BE2C (cell line): ENCODE results near the gene COL25A1.

ENCODE experiments used
- DNase-seq: peaks from one replicate; pipeline ENCODE4 v3.0.0-alpha.2; 2020
- H3K27me3 ChIP-seq: fragments of 250-450 bp; sonication (Bioruptor Pico); 2 replicates; pipeline ENCODE4 v1.5.1; 2020; ENCODE audit warnings: mild to moderate bottlenecking
- H3K36me3 ChIP-seq: fragments of 250-450 bp; sonication (Bioruptor Pico); 2 replicates; pipeline ENCODE4 v1.5.1; 2020; ENCODE audit warnings: mild to moderate bottlenecking
- H3K4me1 ChIP-seq: fragments of 250-450 bp; sonication (Bioruptor Pico); 2 replicates; pipeline ENCODE4 v1.5.1; 2020
- H3K4me3 ChIP-seq: 2 replicates; pipeline ENCODE4 v1.5.1; 2011; ENCODE audit warnings: low read depth, low read length
- H3K9me3 ChIP-seq: fragments of 250-450 bp; sonication (Bioruptor Pico); 2 replicates; pipeline ENCODE4 v1.5.1; 2020
- TF ChIP-seq, protein P1 (sequence below): IDR thresholded peaks from 2 replicates; pipeline ENCODE4 v1.5.1; 2012; ENCODE audit warnings: mild to moderate bottlenecking, low read depth, low read length

Gene COL25A1

DNA sequence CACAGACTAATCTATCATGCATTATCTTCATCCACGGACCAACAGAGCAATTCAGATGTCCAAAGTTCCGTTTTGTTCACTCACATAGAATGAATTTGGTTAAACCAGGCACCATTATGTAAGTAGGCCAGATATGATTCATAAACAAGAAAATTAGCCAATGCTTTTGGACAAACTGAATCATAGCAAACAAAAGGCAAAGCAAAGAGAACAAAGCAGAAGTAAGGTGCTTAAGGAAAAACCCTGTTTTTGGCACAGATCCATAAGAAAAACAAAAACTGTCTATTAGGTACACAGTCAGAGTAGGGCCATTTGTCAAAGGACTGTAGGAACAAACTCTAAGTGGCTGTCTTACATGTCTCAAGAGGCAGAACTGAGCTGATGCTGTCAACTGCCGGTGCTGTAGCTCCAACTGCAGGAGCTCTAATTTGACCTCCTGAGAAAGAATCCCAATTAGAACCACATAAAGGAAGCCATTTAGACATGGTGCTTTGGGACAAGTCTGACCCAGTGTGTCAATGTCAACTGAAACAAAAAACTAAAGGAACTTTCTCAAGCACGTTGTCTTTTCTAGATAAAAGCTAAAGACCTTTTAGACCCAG lies 146.7 kb downstream of the COL25A1 start:
- no peaks in the 10 kb centered on the region for H3K27me3 ChIP-seq
- no peaks in the 10 kb centered on the region for H3K4me1 ChIP-seq
- no peak for DNase-seq
- no peak overlapping the region for H3K4me3 ChIP-seq
- no peaks in the 10 kb centered on the region for H3K9me3 ChIP-seq
- TF ChIP-seq, protein P1, sequence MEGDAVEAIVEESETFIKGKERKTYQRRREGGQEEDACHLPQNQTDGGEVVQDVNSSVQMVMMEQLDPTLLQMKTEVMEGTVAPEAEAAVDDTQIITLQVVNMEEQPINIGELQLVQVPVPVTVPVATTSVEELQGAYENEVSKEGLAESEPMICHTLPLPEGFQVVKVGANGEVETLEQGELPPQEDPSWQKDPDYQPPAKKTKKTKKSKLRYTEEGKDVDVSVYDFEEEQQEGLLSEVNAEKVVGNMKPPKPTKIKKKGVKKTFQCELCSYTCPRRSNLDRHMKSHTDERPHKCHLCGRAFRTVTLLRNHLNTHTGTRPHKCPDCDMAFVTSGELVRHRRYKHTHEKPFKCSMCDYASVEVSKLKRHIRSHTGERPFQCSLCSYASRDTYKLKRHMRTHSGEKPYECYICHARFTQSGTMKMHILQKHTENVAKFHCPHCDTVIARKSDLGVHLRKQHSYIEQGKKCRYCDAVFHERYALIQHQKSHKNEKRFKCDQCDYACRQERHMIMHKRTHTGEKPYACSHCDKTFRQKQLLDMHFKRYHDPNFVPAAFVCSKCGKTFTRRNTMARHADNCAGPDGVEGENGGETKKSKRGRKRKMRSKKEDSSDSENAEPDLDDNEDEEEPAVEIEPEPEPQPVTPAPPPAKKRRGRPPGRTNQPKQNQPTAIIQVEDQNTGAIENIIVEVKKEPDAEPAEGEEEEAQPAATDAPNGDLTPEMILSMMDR = no peak
- no peaks in the 10 kb centered on the region for H3K36me3 ChIP-seq

DNA sequence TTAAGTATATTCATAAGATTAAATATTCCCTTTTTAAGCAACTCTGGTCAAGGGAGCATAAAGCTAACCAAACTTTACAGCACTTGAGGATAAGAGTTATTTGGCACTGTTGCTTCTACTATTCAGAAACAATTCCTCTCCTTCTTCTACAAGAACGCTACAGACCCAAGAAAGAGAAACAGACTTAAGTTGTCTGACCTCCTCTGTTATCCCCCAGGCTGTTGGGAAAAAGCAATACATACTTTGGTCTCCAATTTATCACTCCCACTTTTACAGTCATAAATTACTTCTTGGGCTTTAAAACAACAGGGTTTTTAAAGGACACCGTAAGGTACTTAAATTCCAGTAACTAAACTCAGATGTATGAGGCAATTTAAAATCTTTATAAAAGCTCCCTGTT lies 147.4 kb downstream of the COL25A1 start:
- Histone ChIP-seq H3K4me3 (no peak overlapping the region), H3K9me3 (no peaks in the 10 kb centered on the region), H3K27me3 (no peaks in the 10 kb centered on the region), H3K4me1 (no peaks in the 10 kb centered on the region), H3K36me3 (no peaks in the 10 kb centered on the region)
- no peak for DNase-seq
- TF ChIP-seq, protein P1 = no peak

DNA sequence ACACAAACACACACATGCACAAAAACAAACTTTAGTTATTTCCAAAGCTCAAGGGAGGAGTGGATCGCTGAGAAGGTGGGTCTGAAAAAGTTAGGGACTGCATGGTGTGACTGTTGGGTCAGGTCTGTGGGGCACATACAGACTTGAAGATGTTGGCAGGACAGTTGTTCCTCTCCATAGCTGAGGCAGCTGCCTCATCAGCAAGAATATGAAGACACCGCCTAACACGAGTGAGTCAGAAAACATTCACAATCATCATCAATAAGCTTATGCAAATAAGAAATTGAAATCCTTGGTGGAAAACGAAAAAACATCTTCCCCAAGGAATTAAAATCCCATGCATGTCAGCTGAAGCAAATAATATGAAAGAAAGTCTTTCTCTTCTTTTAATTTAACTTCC lies 148.0 kb downstream of the COL25A1 start:
- Histone ChIP-seq H3K4me1 (no peaks in the 10 kb centered on the region), H3K9me3 (no peaks in the 10 kb centered on the region), H3K36me3 (no peaks in the 10 kb centered on the region), H3K4me3 (no peak overlapping the region), H3K27me3 (no peaks in the 10 kb centered on the region)
- DNase-seq = no peak
- TF ChIP-seq, protein P1 = no peak

DNA sequence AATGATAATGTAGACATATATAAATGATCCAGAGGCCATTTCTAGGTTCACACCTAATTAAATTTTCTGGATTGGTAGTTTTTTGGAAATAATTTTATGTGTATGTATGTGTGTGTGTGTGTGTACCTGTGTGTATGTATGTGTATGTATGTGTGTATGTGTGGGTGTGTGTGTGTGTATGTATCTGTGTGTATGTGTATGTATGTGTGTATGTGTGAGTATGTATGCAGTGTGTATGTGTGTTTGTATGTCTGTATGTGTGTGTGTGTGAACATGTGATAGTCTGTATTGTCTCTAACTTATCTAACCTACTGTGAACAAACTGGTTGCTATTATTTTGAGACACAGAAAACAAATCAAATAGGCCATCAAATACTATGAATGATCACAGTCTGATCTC lies 152.6 kb downstream of the COL25A1 start:
- Histone ChIP-seq H3K9me3 (no peaks in the 10 kb centered on the region), H3K36me3 (no peaks in the 10 kb centered on the region), H3K4me1 (no peaks in the 10 kb centered on the region), H3K4me3 (no peak overlapping the region), H3K27me3 (no peaks in the 10 kb centered on the region)
- DNase-seq = no peak
- TF ChIP-seq, protein P1 = no peak

DNA sequence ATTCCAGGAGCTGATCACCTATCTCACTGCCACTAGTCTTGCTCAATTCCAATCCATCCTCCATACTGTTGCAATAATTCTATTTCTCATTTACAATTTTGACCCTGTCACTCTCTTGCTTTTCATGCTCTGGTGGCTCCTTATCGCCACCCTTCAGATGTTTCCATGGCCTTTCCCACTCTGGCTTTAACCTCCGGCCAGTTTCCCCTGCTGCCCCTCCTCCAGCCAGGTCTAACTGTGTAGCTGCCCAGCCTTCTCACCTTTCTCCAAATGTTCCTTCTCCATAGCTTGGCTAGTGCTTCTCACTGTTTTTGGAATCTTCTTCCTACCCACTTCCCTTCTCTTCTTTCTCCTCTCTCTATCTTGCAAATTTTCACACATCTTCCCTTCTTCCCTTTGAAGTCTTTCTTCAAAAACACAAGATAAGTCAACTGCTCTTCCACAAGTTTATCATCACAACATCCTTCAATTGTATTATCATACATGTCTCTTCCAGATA lies 153.8 kb downstream of the COL25A1 start:
- DNase-seq = no peak
- Histone ChIP-seq H3K4me3 (no peak overlapping the region), H3K27me3 (no peaks in the 10 kb centered on the region), H3K36me3 (no peaks in the 10 kb centered on the region), H3K9me3 (no peaks in the 10 kb centered on the region), H3K4me1 (no peaks in the 10 kb centered on the region)
- TF ChIP-seq, protein P1 = no peak

DNA sequence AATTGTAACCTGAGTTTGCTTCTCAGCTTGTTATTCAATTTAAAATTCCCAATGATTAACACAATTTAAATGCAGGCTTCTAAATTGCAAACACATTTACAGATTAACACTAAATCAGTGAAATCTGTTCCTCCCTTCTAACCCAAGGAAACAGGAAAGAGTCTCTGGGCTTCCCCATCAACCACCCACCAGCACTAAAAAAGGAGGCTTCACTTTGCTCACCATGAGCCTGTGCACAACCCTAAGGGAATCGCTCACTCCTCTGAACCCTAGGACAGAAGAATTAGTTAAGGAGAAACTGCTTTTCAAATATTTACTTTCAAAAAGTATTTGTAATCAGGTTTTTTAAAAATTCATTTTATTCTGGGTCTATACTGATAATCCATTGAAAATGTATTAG lies 155.3 kb downstream of the COL25A1 start:
- H3K4me3 ChIP-seq = no peak overlapping the region
- TF ChIP-seq, protein P1 = no peak
- DNase-seq = no peak

More for the DNA sequence above, 155.3 kb downstream of the COL25A1 start:
- Histone ChIP-seq H3K4me1 (no peaks in the 10 kb centered on the region), H3K36me3 (no peaks in the 10 kb centered on the region), H3K27me3 (no peaks in the 10 kb centered on the region), H3K9me3 (no peaks in the 10 kb centered on the region)
